WTC11 (cell line): Measurements from ENCODE around the gene ANGEL1.

Experiments used
- ZMAT4 ChIP-seq: fragments of 250-450 bp; sonication (Bioruptor Pico); IDR thresholded peaks from 2 replicates; pipeline ENCODE4 v1.9.0; 2021; ENCODE audit warnings: mild to moderate bottlenecking
- ZNF121 ChIP-seq: sonication (generic); formaldehyde crosslinking; IDR thresholded peaks from 2 replicates; pipeline ENCODE4 v1.8.0; 2023; ENCODE audit warnings: missing genetic modification reagents

GRCh38 chr14:76826122-76826521 lies 13.4 kb upstream of the ANGEL1 start, which contains the start of gene LRRC74A:
- TF ChIP-seq ZNF121 (no peak), ZMAT4 (CRISPR knock-in tag) (no peak)
